SK-N-SH treated with all-trans-retinoic acid at 6 μM for 48 hours (cell line): ENCODE results near the gene MOCS2.
"Not testable (repeated sequence)": the region's sequence is repeated elsewhere in the genome, so short reads cannot be mapped to it uniquely, and the experiment has no call there.

Source experiments
- ATAC-seq: fragments of 200-7000 bp; cut with Tn5 transposase; 3 replicates; pipeline ENCODE4 v1.9.1; 2020; ENCODE audit warnings: mild to moderate bottlenecking, moderate library complexity
- BACH2 ChIP-seq: fragments of 250-450 bp; sonication (Bioruptor Pico); IDR thresholded peaks from 2 replicates; pipeline ENCODE4 v1.9.0; 2021; ENCODE audit warnings: mild to moderate bottlenecking, borderline replicate concordance
- CREB5 ChIP-seq: fragments of 250-450 bp; sonication (Bioruptor Pico); IDR thresholded peaks from 2 replicates; pipeline ENCODE4 v1.5.1; 2020; ENCODE audit warnings: low read depth, mild to moderate bottlenecking, moderate library complexity
- CSRNP3 ChIP-seq: fragments of 250-450 bp; sonication (Bioruptor Pico); IDR thresholded peaks from 2 replicates; pipeline ENCODE4 v1.5.1; 2021; ENCODE audit warnings: mild to moderate bottlenecking, moderate library complexity
- ESRRG ChIP-seq: fragments of 250-450 bp; sonication (Bioruptor Pico); IDR thresholded peaks from 2 replicates; pipeline ENCODE4 v1.6.1; 2021; ENCODE audit warnings: mild to moderate bottlenecking
- GLIS3 ChIP-seq: fragments of 250-450 bp; sonication (Bioruptor Pico); IDR thresholded peaks from 2 replicates; pipeline ENCODE4 v1.5.0; 2020; ENCODE audit warnings: mild to moderate bottlenecking, moderate library complexity
- ISL1 ChIP-seq: fragments of 250-450 bp; sonication (Bioruptor Pico); IDR thresholded peaks from 2 replicates; pipeline ENCODE4 v2.1.2; 2022; ENCODE audit warnings: mild to moderate bottlenecking, moderate library complexity
- OSR1 ChIP-seq: fragments of 250-450 bp; sonication (Bioruptor Pico); IDR thresholded peaks from 2 replicates; pipeline ENCODE4 v1.8.0; 2022; ENCODE audit warnings: moderate library complexity, mild to moderate bottlenecking, inconsistent platforms
- PATZ1 ChIP-seq: fragments of 250-450 bp; sonication (Bioruptor Pico); IDR thresholded peaks from 2 replicates; pipeline ENCODE4 v1.8.0; 2020; ENCODE audit warnings: mild to moderate bottlenecking, moderate library complexity, borderline replicate concordance
- POU6F1 ChIP-seq: fragments of 250-450 bp; sonication (Bioruptor Pico); IDR thresholded peaks from 2 replicates; pipeline ENCODE4 v1.8.0; 2021; ENCODE audit warnings: low read depth, mild to moderate bottlenecking, moderate library complexity, borderline replicate concordance
- PPARA ChIP-seq: fragments of 250-450 bp; sonication (Bioruptor Pico); IDR thresholded peaks from 2 replicates; pipeline ENCODE4 v1.5.0; 2020; ENCODE audit warnings: mild to moderate bottlenecking, borderline replicate concordance
- TCF4 ChIP-seq: fragments of 250-450 bp; sonication (Bioruptor Pico); IDR thresholded peaks from 2 replicates; pipeline ENCODE4 v1.8.0; 2021; ENCODE audit warnings: mild to moderate bottlenecking, moderate library complexity, borderline replicate concordance
- TOX ChIP-seq: fragments of 250-450 bp; sonication (Bioruptor Pico); IDR thresholded peaks from 2 replicates; pipeline ENCODE4 v1.8.0; 2021; ENCODE audit warnings: mild to moderate bottlenecking, moderate library complexity, borderline replicate concordance
- TSHZ2 ChIP-seq: fragments of 250-450 bp; sonication (Bioruptor Pico); IDR thresholded peaks from 2 replicates; pipeline ENCODE4 v1.5.0; 2020; ENCODE audit warnings: mild to moderate bottlenecking, moderate library complexity
- ZC3H10 ChIP-seq: fragments of 250-450 bp; sonication (Bioruptor Pico); IDR thresholded peaks from 2 replicates; pipeline ENCODE4 v1.5.1; 2021; ENCODE audit warnings: mild to moderate bottlenecking, moderate library complexity
- ZFP3 ChIP-seq: fragments of 250-450 bp; sonication (Bioruptor Pico); IDR thresholded peaks from 2 replicates; pipeline ENCODE4 v1.5.0; 2020; ENCODE audit warnings: mild to moderate bottlenecking, moderate library complexity
- ZFP30 ChIP-seq: fragments of 450-650 bp; formaldehyde crosslinking; IDR thresholded peaks from 2 replicates; pipeline ENCODE4 v1.5.0; 2022; ENCODE audit warnings: mild to moderate bottlenecking, moderate library complexity
- ZNF565 ChIP-seq: fragments of 450-650 bp; formaldehyde crosslinking; conservative IDR thresholded peaks from 2 replicates; pipeline ENCODE4 v1.5.0; 2020; ENCODE audit warnings: low read depth, mild to moderate bottlenecking, moderate library complexity
- ZNF8 ChIP-seq: fragments of 450-650 bp; formaldehyde crosslinking; IDR thresholded peaks from 2 replicates; pipeline ENCODE4 v1.5.0; 2020; ENCODE audit warnings: mild to moderate bottlenecking, moderate library complexity

MOCS2 gene

GRCh38 chr5:53112909-53113308, 3.4 kb upstream of the MOCS2 start:
- no peak for ATAC-seq
- TF ChIP-seq ZC3H10 (CRISPR knock-in tag) (no peak), POU6F1 (CRISPR knock-in tag) (no peak), PATZ1 (CRISPR knock-in tag) (no peak), ZFP30 (CRISPR knock-in tag) (no peak), CREB5 (no peak), TSHZ2 (no peak), ZNF565 (CRISPR knock-in tag) (no peak)
- TF ChIP-seq, all 23 proteins: peak for 0

GRCh38 chr5:53112307-53112706, 2.8 kb upstream of the MOCS2 start:
- not testable (repeated sequence) for ATAC-seq

- ATAC-seq = no peak
- TF ChIP-seq ZNF8 (CRISPR knock-in tag) = no peak
- no peak for TF ChIP-seq TCF4 (CRISPR knock-in tag)
- TF ChIP-seq ZFP30 (CRISPR knock-in tag) = no peak
- TF ChIP-seq ISL1 (CRISPR knock-in tag) = no peak
- no peak for TF ChIP-seq GLIS3 (CRISPR knock-in tag)
- no peak for TF ChIP-seq ZC3H10 (CRISPR knock-in tag)
- no peak for TF ChIP-seq ESRRG (CRISPR knock-in tag)
- TF ChIP-seq OSR1 = no peak
- no peak for TF ChIP-seq BACH2
These were observed 1.6 kb upstream of the MOCS2 start for GRCh38 chr5:53111139-53111538.

GRCh38 chr5:53110156-53110555, 599 bp upstream of the MOCS2 start:
- no peak for TF ChIP-seq PPARA (CRISPR knock-in tag)
- no peak for TF ChIP-seq CSRNP3
- no peak for TF ChIP-seq OSR1
- no peak for TF ChIP-seq ZNF8 (CRISPR knock-in tag)
- no peak for TF ChIP-seq BACH2
- TF ChIP-seq TOX (CRISPR knock-in tag) = no peak
- TF ChIP-seq POU6F1 (CRISPR knock-in tag) = no peak
- TF ChIP-seq ZNF565 (CRISPR knock-in tag) = no peak
- no peak for TF ChIP-seq ZFP3 (CRISPR knock-in tag)
- TF ChIP-seq, all 23 proteins: peak for 0
- ATAC-seq = peak; percentile 8
